ENCODE measurements around the gene RUVBL2. TPM values are rescaled to one million over a fixed set of nuclear protein-coding genes. Genes with fewer than 3 reads are reported as not detected.

The RUVBL2 gene
- total and polyA plus RNA-seq, 2 of the 4 experiments (the other 2 are of a cell fraction) = 196 to 391 TPM

GRCh38 chr19:48986211-48986610 lies 7.5 kb upstream of the RUVBL2 start:
- no peak for DNase-seq
- Histone ChIP-seq H3K4me1 (ENCODE audit: control insufficient read depth, insufficient read depth, low read length) (peaks cover 7% of the 10 kb centered on the region), H4K5ac (ENCODE audit: low read depth, low read length) (no peak overlapping the region), H3K27me3 (ENCODE audit: control insufficient read depth, insufficient read depth, low read length) (no peaks in the 10 kb centered on the region), H2BK120ac (ENCODE audit: low read depth, low read length) (no peak overlapping the region), H3K36me3 (ENCODE audit: control insufficient read depth, insufficient read depth, low read length) (peaks cover 65% of the 10 kb centered on the region), H2BK15ac (ENCODE audit: low read depth, low read length) (no peak overlapping the region), H3K4me2 (ENCODE audit: low read depth, low read length) (no peak overlapping the region), H3K4ac (ENCODE audit: low read depth, low read length) (no peak overlapping the region), H3K56ac (ENCODE audit: extremely low read depth, insufficient read depth, low read length) (no peak overlapping the region), H2AFZ (replicated peaks; ENCODE audit: low read length, poor library complexity) (no peak overlapping the region), H2AK5ac (ENCODE audit: low read depth, low read length) (no peak overlapping the region), H3K18ac (ENCODE audit: low read depth, low read length) (no peak overlapping the region), H2BK5ac (ENCODE audit: low read depth, low read length, poor library complexity, severe bottlenecking) (no peak overlapping the region), H4K91ac (ENCODE audit: insufficient read depth, low read depth, low read length) (no peak overlapping the region), H3K9me3 (ENCODE audit: control insufficient read depth, insufficient read depth, low read length) (no peaks in the 10 kb centered on the region), H3K23ac (ENCODE audit: low read depth, low read length) (no peak overlapping the region), H3K4me3 (ENCODE audit: insufficient read depth, low read depth, low read length) (no peak overlapping the region), H4K8ac (ENCODE audit: low read depth in 2 of 2, low read length in 2 of 2) (no peak overlapping the region), H3K14ac (replicated peaks; ENCODE audit: low read depth, low read length) (no peak overlapping the region), H2BK20ac (ENCODE audit: low read depth, low read length) (no peak overlapping the region), H4K20me1 (ENCODE audit: insufficient read depth, low read length) (peaks cover 22% of the 10 kb centered on the region), H3K27ac (ENCODE audit: insufficient read depth, low read length) (no peak overlapping the region), H3K9ac (ENCODE audit: low read depth, low read length) (no peak overlapping the region), H2AK9ac (replicated peaks; ENCODE audit: low read depth, low read length, poor library complexity) (no peak overlapping the region), H3K79me1 (ENCODE audit: low read depth in 1 of 2, low read length in 2 of 2) (peaks cover 27 to 62% of the 10 kb centered on the region in 2 experiments), H3K9me1 (ENCODE audit: insufficient read depth, low read length) (peaks cover 13% of the 10 kb centered on the region)
- in situ Hi-C loops (cut with MboI; ENCODE audit: low sequenced_read_pairs) (no loop called here), intact Hi-C loops (cut with micrococcal nuclease) (no loop called here), dilution Hi-C loops (cut with HindIII; ENCODE audit: low sequenced_read_pairs, unreplicated experiment) (no loop called here)
- CTCF ChIA-PET = no interaction called here
- BruUV-seq (replicated peaks) = no TSS peak
- TF ChIP-seq RAD21 (IDR thresholded peaks at IDR 0.05; ENCODE audit: low read length) = no peak
- no peak for TF ChIP-seq ELK1 (IDR thresholded peaks at IDR 0.05; ENCODE audit: borderline replicate concordance, low read depth, low read length)
- no peak for TF ChIP-seq CEBPB (IDR thresholded peaks at IDR 0.05; ENCODE audit: low read depth, low read length)
- no peak for TF ChIP-seq RCOR1 (IDR thresholded peaks at IDR 0.05; ENCODE audit: insufficient replicate concordance, low read length)
- TF ChIP-seq RFX5 (IDR thresholded peaks at IDR 0.05; ENCODE audit: low read depth, low read length) = no peak
- TF ChIP-seq NFE2L2 (IDR thresholded peaks at IDR 0.05; ENCODE audit: low read depth, low read length) = no peak
- no peak for TF ChIP-seq CHD1 (IDR thresholded peaks at IDR 0.05; ENCODE audit: low read depth, low read length)
- TF ChIP-seq SMC3 (IDR thresholded peaks at IDR 0.05; ENCODE audit: low read depth, low read length) = no peak
- no peak for TF ChIP-seq MAZ (IDR thresholded peaks at IDR 0.05; ENCODE audit: borderline replicate concordance, low read depth, low read length)
- TF ChIP-seq MAFK (IDR thresholded peaks at IDR 0.05; ENCODE audit: low read depth, low read length) = no peak
- no peak for TF ChIP-seq POLR2A (IDR thresholded peaks at IDR 0.05; ENCODE audit: low read depth, low read length)
- no peak for TF ChIP-seq MXI1 (IDR thresholded peaks at IDR 0.05; ENCODE audit: borderline replicate concordance, low read depth, low read length)
- no peak for TF ChIP-seq FOS (IDR thresholded peaks at IDR 0.05; ENCODE audit: low read depth, low read length)
- POLR2A ChIA-PET (ENCODE audit: unreplicated experiment) = interaction anchor here (0.6 kb wide), 1 partner anchor 20 kb away, joined by 4 read pairs; no protein-coding TSS in a partner anchor
- no peak for ATAC-seq (ENCODE audit: low read depth)
- 83% methylated on average over 1 of the region's 3 CpGs; no CpG with 5 or more reads in 1 of the 2 experiments for WGBS, 2 experiments (ENCODE audit: extremely low coverage in 2 of 2, insufficient read length in 1 of 2)

Measured in IMR-90 (cell line).